Measurements from ENCODE around the gene DDX59.

DDX59 gene

GRCh38 chr1:200628223-200628881, 41.4 kb downstream of the DDX59 start:
- Histone ChIP-seq H3K4me3 (ENCODE audit: low read depth, low read length) (no peak overlapping the region), H3K9me3 (ENCODE audit: control insufficient read depth, insufficient read depth, low read depth, low read length) (no peaks in the 10 kb centered on the region), H3K36me3 (ENCODE audit: control insufficient read depth in 2 of 2, insufficient read depth in 1 of 2, low read length in 2 of 2) (no peaks in the 10 kb centered on the region), H3K27ac (ENCODE audit: extremely low read depth, low read depth, low read length) (no peak overlapping the region), H3K4me1 (ENCODE audit: control insufficient read depth, insufficient read depth, low read length) (no peaks in the 10 kb centered on the region)
- CTCF ChIA-PET: no interaction called here
- TF ChIP-seq ZNF449 (tag by site-specific recombination; IDR thresholded peaks at IDR 0.05) (no peak), ZNF513 (tag by site-specific recombination; IDR thresholded peaks at IDR 0.05) (no peak), BCL11A (tag by site-specific recombination; IDR thresholded peaks at IDR 0.05; ENCODE audit: low read depth) (no peak), ZNF548 (tag by site-specific recombination; IDR thresholded peaks at IDR 0.05) (no peak), ZBTB10 (tag by site-specific recombination; IDR thresholded peaks at IDR 0.05) (no peak), ZNF416 (tag by site-specific recombination; IDR thresholded peaks at IDR 0.05) (no peak), ZSCAN18 (tag by site-specific recombination; IDR thresholded peaks at IDR 0.05) (no peak), ZNF510 (tag by site-specific recombination; IDR thresholded peaks at IDR 0.05; ENCODE audit: insufficient replicate concordance) (no peak), ZNF521 (tag by site-specific recombination; IDR thresholded peaks at IDR 0.05) (no peak), ZSCAN23 (tag by site-specific recombination; IDR thresholded peaks at IDR 0.05) (no peak), ZNF274 (IDR thresholded peaks at IDR 0.05; ENCODE audit: low read length) (no peak), ZNF274 (tag by site-specific recombination; IDR thresholded peaks at IDR 0.05; ENCODE audit: borderline replicate concordance) (no peak), ZNF248 (tag by site-specific recombination; IDR thresholded peaks at IDR 0.05) (no peak), ZNF560 (tag by site-specific recombination; IDR thresholded peaks at IDR 0.05; ENCODE audit: borderline replicate concordance) (no peak)
- TF ChIP-seq, protein P1, sequence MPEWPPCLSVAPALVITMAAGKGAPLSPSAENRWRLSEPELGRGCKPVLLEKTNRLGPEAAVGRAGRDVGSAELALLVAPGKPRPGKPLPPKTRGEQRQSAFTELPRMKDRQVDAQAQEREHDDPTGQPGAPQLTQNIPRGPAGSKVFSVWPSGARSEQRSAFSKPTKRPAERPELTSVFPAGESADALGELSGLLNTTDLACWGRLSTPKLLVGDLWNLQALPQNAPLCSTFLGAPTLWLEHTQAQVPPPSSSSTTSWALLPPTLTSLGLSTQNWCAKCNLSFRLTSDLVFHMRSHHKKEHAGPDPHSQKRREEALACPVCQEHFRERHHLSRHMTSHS (tag by site-specific recombination; IDR thresholded peaks at IDR 0.05): no peak
- TF ChIP-seq, protein P2, sequence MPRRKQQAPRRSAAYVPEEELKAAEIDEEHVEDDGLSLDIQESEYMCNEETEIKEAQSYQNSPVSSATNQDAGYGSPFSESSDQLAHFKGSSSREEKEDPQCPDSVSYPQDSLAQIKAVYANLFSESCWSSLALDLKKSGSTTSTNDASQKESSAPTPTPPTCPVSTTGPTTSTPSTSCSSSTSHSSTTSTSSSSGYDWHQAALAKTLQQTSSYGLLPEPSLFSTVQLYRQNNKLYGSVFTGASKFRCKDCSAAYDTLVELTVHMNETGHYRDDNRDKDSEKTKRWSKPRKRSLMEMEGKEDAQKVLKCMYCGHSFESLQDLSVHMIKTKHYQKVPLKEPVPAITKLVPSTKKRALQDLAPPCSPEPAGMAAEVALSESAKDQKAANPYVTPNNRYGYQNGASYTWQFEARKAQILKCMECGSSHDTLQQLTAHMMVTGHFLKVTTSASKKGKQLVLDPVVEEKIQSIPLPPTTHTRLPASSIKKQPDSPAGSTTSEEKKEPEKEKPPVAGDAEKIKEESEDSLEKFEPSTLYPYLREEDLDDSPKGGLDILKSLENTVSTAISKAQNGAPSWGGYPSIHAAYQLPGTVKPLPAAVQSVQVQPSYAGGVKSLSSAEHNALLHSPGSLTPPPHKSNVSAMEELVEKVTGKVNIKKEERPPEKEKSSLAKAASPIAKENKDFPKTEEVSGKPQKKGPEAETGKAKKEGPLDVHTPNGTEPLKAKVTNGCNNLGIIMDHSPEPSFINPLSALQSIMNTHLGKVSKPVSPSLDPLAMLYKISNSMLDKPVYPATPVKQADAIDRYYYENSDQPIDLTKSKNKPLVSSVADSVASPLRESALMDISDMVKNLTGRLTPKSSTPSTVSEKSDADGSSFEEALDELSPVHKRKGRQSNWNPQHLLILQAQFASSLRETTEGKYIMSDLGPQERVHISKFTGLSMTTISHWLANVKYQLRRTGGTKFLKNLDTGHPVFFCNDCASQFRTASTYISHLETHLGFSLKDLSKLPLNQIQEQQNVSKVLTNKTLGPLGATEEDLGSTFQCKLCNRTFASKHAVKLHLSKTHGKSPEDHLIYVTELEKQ (tag by site-specific recombination; IDR thresholded peaks at IDR 0.05; ENCODE audit: borderline replicate concordance): no peak
- TF ChIP-seq, protein P3, sequence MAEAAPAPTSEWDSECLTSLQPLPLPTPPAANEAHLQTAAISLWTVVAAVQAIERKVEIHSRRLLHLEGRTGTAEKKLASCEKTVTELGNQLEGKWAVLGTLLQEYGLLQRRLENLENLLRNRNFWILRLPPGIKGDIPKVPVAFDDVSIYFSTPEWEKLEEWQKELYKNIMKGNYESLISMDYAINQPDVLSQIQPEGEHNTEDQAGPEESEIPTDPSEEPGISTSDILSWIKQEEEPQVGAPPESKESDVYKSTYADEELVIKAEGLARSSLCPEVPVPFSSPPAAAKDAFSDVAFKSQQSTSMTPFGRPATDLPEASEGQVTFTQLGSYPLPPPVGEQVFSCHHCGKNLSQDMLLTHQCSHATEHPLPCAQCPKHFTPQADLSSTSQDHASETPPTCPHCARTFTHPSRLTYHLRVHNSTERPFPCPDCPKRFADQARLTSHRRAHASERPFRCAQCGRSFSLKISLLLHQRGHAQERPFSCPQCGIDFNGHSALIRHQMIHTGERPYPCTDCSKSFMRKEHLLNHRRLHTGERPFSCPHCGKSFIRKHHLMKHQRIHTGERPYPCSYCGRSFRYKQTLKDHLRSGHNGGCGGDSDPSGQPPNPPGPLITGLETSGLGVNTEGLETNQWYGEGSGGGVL (tag by site-specific recombination; IDR thresholded peaks at IDR 0.05): no peak
- POLR2A ChIA-PET: interaction anchor here (1.1 kb wide), 1 partner anchor 40 kb away, joined by 3 read pairs; no protein-coding TSS in a partner anchor
